Measurements from ENCODE around the gene BARX1. TPM values are rescaled to one million over a fixed set of nuclear protein-coding genes. Genes with fewer than 3 reads are reported as not detected.
A peak's percentile ranks its signal among the peaks of the same experiment; 100 is the strongest.
"Not testable (repeated sequence)": the region's sequence is repeated elsewhere in the genome, so short reads cannot be mapped to it uniquely, and the experiment has no call there.

BARX1 gene
- total RNA-seq, 1 donor from 2014 or later: not detected

DNA sequence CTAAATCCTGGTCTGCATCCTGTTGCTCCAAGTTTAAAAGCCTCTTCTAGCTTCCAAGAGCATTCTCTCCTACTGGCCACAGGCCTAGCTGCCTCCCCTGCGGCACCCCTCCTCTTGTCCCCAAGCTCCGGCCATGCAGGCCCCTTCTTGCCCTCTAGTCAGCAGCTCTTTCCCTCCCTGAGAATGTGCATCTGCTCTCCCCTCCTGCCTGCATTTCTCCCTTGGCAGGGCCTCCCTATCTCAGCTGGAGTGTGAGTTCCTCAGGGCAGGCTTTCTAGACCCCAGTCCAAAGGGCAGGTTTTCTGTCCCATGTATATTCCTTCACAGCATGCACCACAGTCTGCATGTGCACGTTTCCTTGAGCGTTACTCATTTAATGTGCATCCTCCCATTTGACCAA, 24.6 kb upstream of the BARX1 start:
- Histone ChIP-seq H3K27ac (no peak overlapping the region), H3K36me3 (no peaks in the 10 kb centered on the region), H3K4me1 (no peaks in the 10 kb centered on the region), H3K4me3 (no peak overlapping the region), H3K9me3 (no peaks in the 10 kb centered on the region), H3K27me3 (peaks cover 9% of the 10 kb centered on the region)
- TF ChIP-seq, protein P1, sequence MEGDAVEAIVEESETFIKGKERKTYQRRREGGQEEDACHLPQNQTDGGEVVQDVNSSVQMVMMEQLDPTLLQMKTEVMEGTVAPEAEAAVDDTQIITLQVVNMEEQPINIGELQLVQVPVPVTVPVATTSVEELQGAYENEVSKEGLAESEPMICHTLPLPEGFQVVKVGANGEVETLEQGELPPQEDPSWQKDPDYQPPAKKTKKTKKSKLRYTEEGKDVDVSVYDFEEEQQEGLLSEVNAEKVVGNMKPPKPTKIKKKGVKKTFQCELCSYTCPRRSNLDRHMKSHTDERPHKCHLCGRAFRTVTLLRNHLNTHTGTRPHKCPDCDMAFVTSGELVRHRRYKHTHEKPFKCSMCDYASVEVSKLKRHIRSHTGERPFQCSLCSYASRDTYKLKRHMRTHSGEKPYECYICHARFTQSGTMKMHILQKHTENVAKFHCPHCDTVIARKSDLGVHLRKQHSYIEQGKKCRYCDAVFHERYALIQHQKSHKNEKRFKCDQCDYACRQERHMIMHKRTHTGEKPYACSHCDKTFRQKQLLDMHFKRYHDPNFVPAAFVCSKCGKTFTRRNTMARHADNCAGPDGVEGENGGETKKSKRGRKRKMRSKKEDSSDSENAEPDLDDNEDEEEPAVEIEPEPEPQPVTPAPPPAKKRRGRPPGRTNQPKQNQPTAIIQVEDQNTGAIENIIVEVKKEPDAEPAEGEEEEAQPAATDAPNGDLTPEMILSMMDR (IDR thresholded peaks at IDR 0.05): no peak
- ATAC-seq: no peak
- intact Hi-C loops (cut with DNase I): no loop called here
- DNase-seq: no peak

DNA sequence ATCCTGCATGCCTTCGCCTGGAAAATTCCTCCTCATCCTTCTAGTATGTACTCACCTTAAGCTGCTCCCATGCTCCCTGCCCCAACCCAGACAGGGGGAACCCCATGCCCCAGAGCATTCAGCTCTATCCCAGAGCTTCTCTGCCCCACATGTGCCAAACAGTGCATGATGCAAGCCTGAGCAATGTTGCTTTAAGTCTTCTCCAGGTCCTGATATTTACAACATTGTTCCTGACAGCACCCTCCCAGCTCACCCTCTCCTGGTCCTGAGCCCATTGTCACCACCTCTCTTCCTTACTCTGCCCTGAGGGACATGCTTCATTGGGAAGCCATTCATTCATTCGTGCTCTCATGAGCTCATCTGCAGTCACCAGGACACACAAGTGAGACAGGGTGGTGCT, 23.4 kb upstream of the BARX1 start:
- intact Hi-C loops (cut with DNase I): no loop called here

DNA sequence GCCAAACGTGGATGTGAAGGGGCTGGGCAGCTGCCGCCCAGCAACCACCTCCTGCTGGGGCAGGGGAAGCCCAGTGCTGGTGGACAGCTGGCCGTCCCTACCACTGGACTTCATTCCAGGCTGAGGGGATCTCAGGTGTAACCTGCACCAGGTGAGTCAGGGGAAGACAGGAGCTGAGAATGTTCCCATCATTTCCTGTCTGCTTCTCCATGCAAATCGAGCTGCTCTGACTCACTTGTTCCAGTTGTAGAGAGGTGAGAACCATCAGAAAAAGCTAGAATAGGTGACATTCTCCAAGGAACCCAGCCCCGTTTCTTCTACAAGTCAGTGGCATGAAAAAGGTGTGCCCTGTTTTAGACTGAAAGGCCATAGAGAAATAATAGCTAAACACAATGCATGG, 21.8 kb upstream of the BARX1 start:
- intact Hi-C loops (cut with DNase I): no loop called here
- Histone ChIP-seq H3K27me3 (peaks cover 9% of the 10 kb centered on the region), H3K9me3 (no peaks in the 10 kb centered on the region), H3K4me3 (no peak overlapping the region), H3K27ac (no peak overlapping the region), H3K36me3 (no peaks in the 10 kb centered on the region), H3K4me1 (no peaks in the 10 kb centered on the region)
- no peak for ATAC-seq
- DNase-seq: no peak
- TF ChIP-seq, protein P1 (IDR thresholded peaks at IDR 0.05): no peak

More for the DNA sequence above, 23.4 kb upstream of the BARX1 start:
- TF ChIP-seq, protein P1 (IDR thresholded peaks at IDR 0.05): no peak
- H3K27ac ChIP-seq: no peak overlapping the region
- H3K36me3 ChIP-seq: no peaks in the 10 kb centered on the region
- peaks cover 9% of the 10 kb centered on the region for H3K27me3 ChIP-seq
- H3K9me3 ChIP-seq: no peaks in the 10 kb centered on the region
- ATAC-seq: no peak
- no peak overlapping the region for H3K4me3 ChIP-seq
- H3K4me1 ChIP-seq: no peaks in the 10 kb centered on the region
- DNase-seq: no peak

DNA sequence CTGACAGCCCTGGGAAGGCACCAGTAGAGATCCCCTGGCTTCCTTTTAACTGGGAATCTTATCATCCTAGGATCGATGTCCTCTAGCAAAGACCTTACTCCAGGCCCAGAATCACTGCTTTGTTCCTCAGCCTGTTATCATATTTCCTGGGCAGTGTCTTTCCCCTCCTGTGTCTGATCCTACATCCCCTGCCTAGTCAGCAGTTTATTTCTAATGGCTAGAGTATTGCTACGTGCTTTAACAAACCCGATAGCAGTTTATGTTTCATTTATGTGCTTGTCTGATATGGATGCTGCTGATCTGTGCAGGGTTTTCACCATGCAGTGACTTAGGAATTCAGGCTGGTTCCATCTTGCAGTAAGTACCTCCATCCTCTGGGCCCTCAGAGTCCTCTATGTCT, 20.9 kb upstream of the BARX1 start:
- Histone ChIP-seq H3K4me1 (no peaks in the 10 kb centered on the region), H3K27ac (no peak overlapping the region), H3K9me3 (no peaks in the 10 kb centered on the region), H3K36me3 (no peaks in the 10 kb centered on the region), H3K27me3 (peaks cover 9% of the 10 kb centered on the region), H3K4me3 (no peak overlapping the region)
- intact Hi-C loops (cut with DNase I): no loop called here
- no peak for ATAC-seq
- TF ChIP-seq, protein P1 (IDR thresholded peaks at IDR 0.05): no peak
- DNase-seq: no peak

DNA sequence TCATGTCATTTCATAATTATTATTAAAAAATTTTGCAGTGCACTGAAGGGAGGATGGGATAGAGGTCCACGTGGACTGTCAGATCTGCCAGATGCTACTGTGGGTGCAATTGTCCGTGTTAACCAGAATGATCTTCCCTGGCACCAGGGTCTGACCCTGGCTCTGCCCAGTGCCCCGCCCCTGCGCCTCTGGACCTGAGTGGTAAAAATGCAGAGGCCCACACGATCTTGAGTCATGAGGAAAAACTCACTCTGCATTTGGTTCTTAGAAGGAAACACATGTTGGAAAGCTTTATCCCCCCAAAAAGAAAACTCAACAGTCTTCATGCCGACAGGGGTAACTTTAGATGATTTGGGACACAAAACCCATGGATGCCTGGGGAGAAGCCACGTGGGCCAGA, 20.1 kb upstream of the BARX1 start:
- Histone ChIP-seq H3K4me3 (no peak overlapping the region), H3K27ac (no peak overlapping the region), H3K4me1 (no peaks in the 10 kb centered on the region), H3K9me3 (no peaks in the 10 kb centered on the region), H3K36me3 (no peaks in the 10 kb centered on the region), H3K27me3 (peaks cover 9% of the 10 kb centered on the region)
- no peak for ATAC-seq
- intact Hi-C loops (cut with DNase I): no loop called here
- DNase-seq: no peak
- TF ChIP-seq, protein P1 (IDR thresholded peaks at IDR 0.05): no peak

DNA sequence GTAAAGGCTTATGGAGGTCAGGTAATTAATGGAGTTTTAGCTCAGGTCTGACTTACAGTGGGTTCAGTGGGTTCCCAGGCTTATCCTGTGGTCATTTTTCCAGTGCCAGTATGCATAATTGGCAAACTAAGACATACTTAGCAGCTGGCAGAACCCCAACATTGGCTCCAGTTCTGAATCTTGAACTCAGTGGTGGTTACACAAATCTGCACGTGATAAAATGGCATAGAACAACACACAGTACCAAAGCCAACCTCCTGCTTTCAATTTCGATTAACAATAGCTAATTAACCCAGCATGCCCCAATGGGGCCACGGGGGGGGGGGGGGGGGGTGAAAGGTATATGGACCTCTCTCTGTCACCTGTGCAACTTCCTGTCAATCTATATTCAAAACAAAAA, 19.0 kb upstream of the BARX1 start:
- H3K27me3 ChIP-seq: peaks cover 12% of the 10 kb centered on the region
- H3K4me3 ChIP-seq: no peak overlapping the region
- no peaks in the 10 kb centered on the region for H3K36me3 ChIP-seq
- ATAC-seq: peak; percentile 45
- no peaks in the 10 kb centered on the region for H3K9me3 ChIP-seq
- DNase-seq: no peak
- intact Hi-C loops (cut with DNase I): no loop called here
- TF ChIP-seq, protein P1 (IDR thresholded peaks at IDR 0.05): no peak
- H3K27ac ChIP-seq: no peak overlapping the region
- no peaks in the 10 kb centered on the region for H3K4me1 ChIP-seq

DNA sequence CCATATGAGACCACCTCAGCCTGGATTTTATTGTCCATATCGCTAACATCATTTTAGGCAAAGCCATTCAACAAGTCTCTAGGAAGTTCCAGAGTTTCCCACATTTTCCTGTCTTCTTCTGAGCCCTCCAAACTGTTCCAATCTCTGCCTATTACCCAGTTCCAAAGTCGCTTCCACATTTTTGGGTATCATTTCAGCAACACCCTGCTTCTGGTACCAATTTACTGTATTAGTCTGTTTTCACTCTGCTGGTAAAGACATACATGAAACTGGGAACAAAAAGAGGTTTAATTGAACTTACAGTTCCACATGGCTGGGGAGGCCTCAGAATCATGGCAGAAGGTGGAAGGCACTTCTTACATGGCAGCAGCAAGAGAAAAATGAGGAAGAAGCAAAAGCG, 17.5 kb upstream of the BARX1 start:
- H3K9me3 ChIP-seq; H3K4me3 ChIP-seq; ATAC-seq; H3K36me3 ChIP-seq; H3K27ac ChIP-seq; H3K4me1 ChIP-seq; intact Hi-C loops (cut with DNase I); DNase-seq: not testable (repeated sequence)
- peaks cover 12% of the 10 kb centered on the region for H3K27me3 ChIP-seq

All from upper lobe of right lung (tissue), 1 donor.